Neutrophil (primary cell): ENCODE measurements around the gene SLC25A41.
A peak's percentile ranks its signal among the peaks of the same experiment; 100 is the strongest.

Source experiments
- H3K27ac ChIP-seq: fragments of 200-600 bp; sonication (generic); 2 replicates; pipeline ENCODE4 v1.5.1; 2016; ENCODE audit warnings: mild to moderate bottlenecking, moderate library complexity
- H3K27me3 ChIP-seq: fragments of 200-600 bp; sonication (generic); 2 replicates; pipeline ENCODE4 v1.6.0; 2016; ENCODE audit warnings: mild to moderate bottlenecking
- H3K36me3 ChIP-seq: fragments of 200-600 bp; sonication (generic); 2 replicates; pipeline ENCODE4 v1.5.1; 2017
- H3K4me1 ChIP-seq, 2 experiments: fragments of 200-600 bp in 1 of 2; sonication (generic) in 1 of 2; 1 replicate in 1 of 2; 2 replicates in 1 of 2; pipeline versions ENCODE4 v1.5.1 to v1.6.1; 2013 to 2016; ENCODE audit warnings: low read depth in 1 of 2, low read length in 1 of 2, mild to moderate bottlenecking in 1 of 2, moderate library complexity in 1 of 2; ENCODE audit not compliant: control insufficient read depth in 1 of 2, insufficient read depth in 1 of 2
- H3K4me3 ChIP-seq, 2 experiments: fragments of 200-600 bp in 1 of 2; sonication (generic) in 1 of 2; 1 replicate in 1 of 2; 2 replicates in 1 of 2; pipeline ENCODE4 v1.5.1; 2013 to 2016; ENCODE audit warnings: low read depth in 1 of 2, low read length in 1 of 2, mild to moderate bottlenecking in 1 of 2, moderate library complexity in 1 of 2
- H3K9me3 ChIP-seq: fragments of 200-600 bp; sonication (generic); 2 replicates; pipeline ENCODE4 v1.5.1; 2016
- CTCF ChIP-seq: fragments of 200-600 bp; sonication (generic); IDR thresholded peaks from 2 replicates; pipeline ENCODE4 v1.5.1; 2016; ENCODE audit warnings: antibody characterized with exemption

SLC25A41 gene

DNA sequence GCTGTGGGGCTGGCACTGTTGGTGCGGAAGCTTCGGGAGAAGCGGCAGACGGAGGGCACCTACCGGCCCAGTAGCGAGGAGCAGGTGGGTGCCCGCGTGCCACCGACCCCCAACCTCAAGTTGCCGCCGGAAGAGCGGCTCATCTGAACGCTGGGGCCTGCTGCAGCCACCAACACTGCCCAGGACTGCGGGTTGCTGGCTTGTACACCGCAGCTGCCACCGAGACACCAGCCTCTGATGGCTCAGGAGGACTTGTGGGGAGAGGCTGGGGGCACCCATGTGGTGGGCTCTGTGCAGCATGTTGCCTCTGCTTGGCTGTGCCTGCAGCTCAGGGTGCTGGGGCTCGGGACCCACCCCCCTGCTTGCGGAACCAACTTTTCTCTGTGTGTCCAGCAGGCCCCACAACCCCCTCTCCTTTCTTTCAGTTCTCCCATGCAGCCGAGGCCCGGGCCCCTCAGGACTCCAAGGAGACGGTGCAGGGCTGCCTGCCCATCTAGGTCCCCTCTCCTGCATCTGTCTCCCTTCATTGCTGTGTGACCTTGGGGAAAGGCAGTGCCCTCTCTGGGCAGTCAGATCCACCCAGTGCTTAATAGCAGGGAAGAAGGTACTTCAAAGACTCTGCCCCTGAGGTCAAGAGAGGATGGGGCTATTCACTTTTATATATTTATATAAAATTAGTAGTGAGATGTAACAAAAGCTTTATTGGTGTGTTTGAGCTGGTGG lies 33.1 kb upstream of the SLC25A41 start:
- H3K36me3 ChIP-seq, result peaks cover 47% of the 10 kb centered on the region
- no peak for TF ChIP-seq CTCF
- H3K27me3 ChIP-seq, result peaks cover 44% of the 10 kb centered on the region
- H3K4me1 ChIP-seq, result peaks cover 4 to 9% of the 10 kb centered on the region in 2 experiments
- H3K27ac ChIP-seq, result no peak overlapping the region
- H3K4me3 ChIP-seq, result no peak overlapping the region
- no peaks in the 10 kb centered on the region for H3K9me3 ChIP-seq

DNA sequence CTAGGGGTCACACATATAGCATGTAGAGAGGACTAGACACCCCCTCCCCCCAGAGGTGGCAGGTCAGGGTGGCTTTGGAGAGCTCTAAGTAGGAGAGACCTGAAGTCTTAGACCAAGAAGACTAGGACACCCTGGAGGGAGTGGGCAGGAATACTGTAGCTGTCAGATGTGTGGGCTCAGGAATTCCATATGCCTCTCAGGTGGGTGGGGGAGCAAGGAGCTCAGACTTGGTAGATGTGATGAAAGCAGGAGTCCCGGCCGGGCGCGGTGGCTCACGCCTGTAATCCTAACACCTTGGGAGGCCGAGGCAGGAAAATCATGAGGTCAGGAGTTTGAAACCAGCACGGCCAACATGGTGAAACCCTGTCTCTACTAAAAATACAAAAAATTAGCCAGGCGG lies 32.1 kb upstream of the SLC25A41 start:
- Histone ChIP-seq H3K36me3 (peaks cover 37% of the 10 kb centered on the region), H3K4me3 (no peak overlapping the region), H3K27me3 (peaks cover 50% of the 10 kb centered on the region), H3K9me3 (no peaks in the 10 kb centered on the region), H3K27ac (no peak overlapping the region), H3K4me1 (peaks cover 6 to 9% of the 10 kb centered on the region in 2 experiments)
- no peak for TF ChIP-seq CTCF

- Histone ChIP-seq H3K9me3 (no peaks in the 10 kb centered on the region), H3K36me3 (peaks cover 30% of the 10 kb centered on the region), H3K27me3 (peaks cover 57% of the 10 kb centered on the region), H3K4me1 (peaks cover 11 to 16% of the 10 kb centered on the region in 2 experiments), H3K27ac (no peak overlapping the region), H3K4me3 (no peak overlapping the region)
- TF ChIP-seq CTCF, result no peak
Observed at GRCh38 chr19:6465006-6465405, 31.4 kb upstream of the SLC25A41 start.

- no peak within 1 kb of the TSS for H3K27ac ChIP-seq
- H3K4me3 ChIP-seq, result no peak within 1 kb of the TSS
- no peak for TF ChIP-seq CTCF
- H3K36me3 ChIP-seq, result peaks cover 23% of the 10 kb centered on the region
- H3K27me3 ChIP-seq, result peaks cover 64% of the 10 kb centered on the region
- no peaks in the 10 kb centered on the region for H3K9me3 ChIP-seq
- H3K4me1 ChIP-seq, result peaks cover 17 to 23% of the 10 kb centered on the region in 2 experiments
Observed at GRCh38 chr19:6464070-6464873, 30.7 kb upstream of the SLC25A41 start, which contains the start of gene CRB3. CRB3 (plus strand) TSS chr19:6464271; CDS start chr19:6464702, 431 bp downstream.

- H3K36me3 ChIP-seq, result no peaks in the 10 kb centered on the region
- TF ChIP-seq CTCF, result peak; percentile 46
- peaks cover 17 to 25% of the 10 kb centered on the region in 2 experiments for H3K4me1 ChIP-seq
- H3K4me3 ChIP-seq, result peak overlapping the region; percentile 66 to 81
- H3K27me3 ChIP-seq, result peaks cover 85% of the 10 kb centered on the region
- no peaks in the 10 kb centered on the region for H3K9me3 ChIP-seq
- peak overlapping the region; percentile 42 for H3K27ac ChIP-seq
Observed at GRCh38 chr19:6460099-6460884, 26.7 kb upstream of the SLC25A41 start.
